DND-41 (cell line): ENCODE measurements around the gene KCNH2.

Experiments used
- EZH2 ChIP-seq: IDR thresholded peaks from 3 replicates; pipeline ENCODE4 v1.6.1; 2012; ENCODE audit warnings: borderline replicate concordance, low read depth, mild to moderate bottlenecking, moderate library complexity, low read length, inconsistent platforms; ENCODE audit not compliant: severe bottlenecking
- TF ChIP-seq, protein P1 (sequence below): IDR thresholded peaks from 2 replicates; pipeline ENCODE4 v1.5.1; 2012; ENCODE audit warnings: borderline replicate concordance, low read length, moderate library complexity, mild to moderate bottlenecking; ENCODE audit not compliant: poor library complexity, severe bottlenecking; ENCODE audit errors: extremely low read depth

DNA sequence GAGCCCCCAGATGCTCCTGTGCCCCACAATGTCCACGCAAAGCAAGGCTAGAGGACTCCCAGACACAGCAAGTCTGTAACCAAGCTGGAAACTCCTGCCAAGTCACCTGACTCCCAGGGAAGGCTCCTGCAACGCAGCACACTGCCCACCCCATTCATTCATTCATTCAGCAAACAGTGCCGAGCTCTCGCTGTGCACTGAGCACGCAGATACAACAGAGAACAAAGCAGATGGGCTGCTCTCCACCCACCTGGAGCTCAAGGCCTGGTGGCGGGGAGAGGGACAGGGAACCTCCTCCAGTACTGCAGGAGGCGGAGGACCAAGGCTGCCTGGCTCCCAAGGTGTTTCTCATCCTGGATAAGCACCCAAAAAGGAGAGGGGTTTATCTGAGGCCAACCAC lies 8.6 kb downstream of the KCNH2 start:
- TF ChIP-seq, protein P1, sequence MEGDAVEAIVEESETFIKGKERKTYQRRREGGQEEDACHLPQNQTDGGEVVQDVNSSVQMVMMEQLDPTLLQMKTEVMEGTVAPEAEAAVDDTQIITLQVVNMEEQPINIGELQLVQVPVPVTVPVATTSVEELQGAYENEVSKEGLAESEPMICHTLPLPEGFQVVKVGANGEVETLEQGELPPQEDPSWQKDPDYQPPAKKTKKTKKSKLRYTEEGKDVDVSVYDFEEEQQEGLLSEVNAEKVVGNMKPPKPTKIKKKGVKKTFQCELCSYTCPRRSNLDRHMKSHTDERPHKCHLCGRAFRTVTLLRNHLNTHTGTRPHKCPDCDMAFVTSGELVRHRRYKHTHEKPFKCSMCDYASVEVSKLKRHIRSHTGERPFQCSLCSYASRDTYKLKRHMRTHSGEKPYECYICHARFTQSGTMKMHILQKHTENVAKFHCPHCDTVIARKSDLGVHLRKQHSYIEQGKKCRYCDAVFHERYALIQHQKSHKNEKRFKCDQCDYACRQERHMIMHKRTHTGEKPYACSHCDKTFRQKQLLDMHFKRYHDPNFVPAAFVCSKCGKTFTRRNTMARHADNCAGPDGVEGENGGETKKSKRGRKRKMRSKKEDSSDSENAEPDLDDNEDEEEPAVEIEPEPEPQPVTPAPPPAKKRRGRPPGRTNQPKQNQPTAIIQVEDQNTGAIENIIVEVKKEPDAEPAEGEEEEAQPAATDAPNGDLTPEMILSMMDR, result no peak
- TF ChIP-seq EZH2, result no peak
